A673 (cell line): ENCODE results near the gene PRKX. TPM values are rescaled to one million over a fixed set of nuclear protein-coding genes. Genes with fewer than 3 reads are reported as not detected.
"Not testable (repeated sequence)": the region's sequence is repeated elsewhere in the genome, so short reads cannot be mapped to it uniquely, and the experiment has no call there.

Experiments used
- BruUV-seq: library from RNA; stranded (reverse); fragments of 400-500 nt; replicated peaks from 2 replicates; lab custom pipeline; 2021; lab: Mats Ljungman, UMichigan
- CTCF ChIA-PET: fragments of 300-600 bp; sonication (Branson Sonifier 250); formaldehyde crosslinking; loops from one replicate; lab custom pipeline; 2022; ENCODE audit warnings: antibody characterized with exemption; lab: Charles Lee
- POLR2A ChIA-PET: fragments of 300-600 bp; sonication (Branson Sonifier 250); formaldehyde crosslinking; loops from one replicate; lab custom pipeline; 2022; ENCODE audit warnings: antibody characterized with exemption; ENCODE audit not compliant: low non-redundant PET; lab: Charles Lee
- DNase-seq: peaks from one replicate; pipeline ENCODE4 v3.0.0-alpha.2; 2015; ENCODE audit warnings: low spot score
- H3K27ac ChIP-seq: fragments of 200-600 bp; sonication (generic); 2 replicates; pipeline ENCODE4 v1.5.1; 2016; ENCODE audit warnings: mixed run types, low read depth, mild to moderate bottlenecking, mixed read lengths, antibody characterized with exemption, low read length; ENCODE audit not compliant: poor library complexity, severe bottlenecking
- H3K27me3 ChIP-seq: fragments of 200-600 bp; sonication (generic); replicated peaks from 2 replicates; pipeline ENCODE4 v1.6.1; 2017; ENCODE audit warnings: mixed run types, low read depth, mild to moderate bottlenecking, mixed read lengths, antibody characterized with exemption, low read length; ENCODE audit not compliant: insufficient read depth, poor library complexity
- H3K36me3 ChIP-seq: fragments of 200-600 bp; sonication (generic); 2 replicates; pipeline ENCODE4 v1.6.1; 2016; ENCODE audit warnings: mixed run types, mild to moderate bottlenecking, mixed read lengths, antibody characterized with exemption, low read length; ENCODE audit not compliant: insufficient read depth, poor library complexity, severe bottlenecking
- H3K4me1 ChIP-seq: fragments of 200-600 bp; sonication (generic); 2 replicates; pipeline ENCODE4 v1.6.1; 2017; ENCODE audit warnings: mixed run types, mild to moderate bottlenecking, mixed read lengths, antibody characterized with exemption, low read length; ENCODE audit not compliant: insufficient read depth, poor library complexity, severe bottlenecking
- H3K4me3 ChIP-seq: fragments of 200-600 bp; sonication (generic); 2 replicates; pipeline ENCODE4 v1.5.1; 2016; ENCODE audit warnings: low read depth, mixed run types, mild to moderate bottlenecking, mixed read lengths, low read length; ENCODE audit not compliant: poor library complexity, severe bottlenecking
- H3K9me3 ChIP-seq: fragments of 200-600 bp; sonication (generic); 2 replicates; pipeline ENCODE4 v1.6.1; 2016; ENCODE audit warnings: mixed run types, low read depth, mild to moderate bottlenecking, mixed read lengths, antibody characterized with exemption, low read length; ENCODE audit not compliant: poor library complexity, severe bottlenecking
- CTCF ChIP-seq: fragments of 300-800, 200-600 bp; sonication (generic); conservative IDR thresholded peaks from 2 replicates; pipeline ENCODE4 v1.5.1; 2017; ENCODE audit warnings: low read depth, mild to moderate bottlenecking, antibody characterized with exemption, low read length, moderate library complexity, mixed read lengths
- EZH2 ChIP-seq: fragments of 200-600 bp; sonication (generic); IDR thresholded peaks from 2 replicates; pipeline ENCODE4 v1.6.1; 2017; ENCODE audit warnings: borderline replicate concordance, low read depth, mild to moderate bottlenecking, mixed read lengths, antibody characterized with exemption, low read length; ENCODE audit not compliant: poor library complexity, severe bottlenecking
- intact Hi-C: fragments of 100-400 bp; cut with micrococcal nuclease; formaldehyde crosslinking; loops from one replicate; pipeline ENCODE4 v1.10.0; 2022; ENCODE audit not compliant: unreplicated experiment
- total RNA-seq: library from RNA; stranded (reverse); gene quantifications from 2 replicates; pipeline ENCODE4 v1.2.3, GENCODE V29; 2021

PRKX gene
- total RNA-seq, 1 experiment from 2014 or later = 42.6 TPM

- ChIA-PET POLR2A (no interaction called here), CTCF (interaction anchor here (0.9 kb wide), 1 partner anchor 160 kb away, joined by 3 read pairs; no protein-coding TSS in a partner anchor)
- TF ChIP-seq CTCF = peak; percentile 74
- TF ChIP-seq EZH2 = no peak
- no peaks in the 10 kb centered on the region for H3K27me3 ChIP-seq
- peak; percentile 43 for DNase-seq
- no TSS peak for BruUV-seq
- intact Hi-C loops = loop anchor here (2.0 kb wide), 1 partner anchor 160 kb away; no protein-coding TSS in a partner anchor
- H3K4me3 ChIP-seq = no peak overlapping the region
- no peaks in the 10 kb centered on the region for H3K4me1 ChIP-seq
- H3K9me3 ChIP-seq = no peaks in the 10 kb centered on the region
- H3K27ac ChIP-seq = no peak overlapping the region
- H3K36me3 ChIP-seq = peaks cover 7% of the 10 kb centered on the region
These were observed 62.2 kb downstream of the PRKX start for GRCh38 chrX:3651277-3651676.

GRCh38 chrX:3648084-3648483 is 65.4 kb downstream of the PRKX start:
- DNase-seq = no peak
- no peak for TF ChIP-seq EZH2
- TF ChIP-seq CTCF = no peak
- Histone ChIP-seq H3K27ac (no peak overlapping the region), H3K27me3 (no peaks in the 10 kb centered on the region), H3K9me3 (no peaks in the 10 kb centered on the region), H3K4me1 (no peaks in the 10 kb centered on the region), H3K4me3 (no peak overlapping the region), H3K36me3 (peaks cover 9% of the 10 kb centered on the region)
- POLR2A ChIA-PET = no interaction called here
- CTCF ChIA-PET = no interaction called here
- BruUV-seq = no TSS peak
- intact Hi-C loops = no loop called here

GRCh38 chrX:3639858-3640631 is 73.4 kb downstream of the PRKX start:
- H3K4me1 ChIP-seq, H3K27ac ChIP-seq, BruUV-seq, POLR2A ChIA-PET, H3K4me3 ChIP-seq, H3K9me3 ChIP-seq, CTCF ChIA-PET, H3K36me3 ChIP-seq, H3K27me3 ChIP-seq: not testable (repeated sequence)
- intact Hi-C loops = loop anchor here (5.0 to 10.0 kb wide), 3 partner anchors 523 to 755 kb away; no protein-coding TSS in a partner anchor
- DNase-seq = peak; percentile 49
